Upper lobe of right lung (tissue), 1 donor: ENCODE measurements around the gene PIK3R2. TPM values are rescaled to one million over a fixed set of nuclear protein-coding genes. Genes with fewer than 3 reads are reported as not detected.

Experiments used
- ATAC-seq: fragments of 200-7000 bp; cut with Tn5 transposase; one replicate; pipeline ENCODE4 v1.9.1; 2020; ENCODE audit warnings: mild to moderate bottlenecking, moderate library complexity
- DNase-seq: peaks from one replicate; pipeline ENCODE4 v3.0.0-alpha.2; 2020
- H3K27ac ChIP-seq: fragments of 200-600 bp; one replicate; pipeline ENCODE4 v1.8.0; 2022
- H3K27me3 ChIP-seq: fragments of 200-600 bp; one replicate; pipeline ENCODE4 v1.8.0; 2022; ENCODE audit warnings: mild to moderate bottlenecking
- H3K36me3 ChIP-seq: fragments of 200-600 bp; one replicate; pipeline ENCODE4 v1.8.0; 2022
- H3K4me1 ChIP-seq: fragments of 200-600 bp; one replicate; pipeline ENCODE4 v1.8.0; 2022
- H3K4me3 ChIP-seq: fragments of 200-600 bp; one replicate; pipeline ENCODE4 v1.8.0; 2022; ENCODE audit warnings: mild to moderate bottlenecking
- H3K9me3 ChIP-seq: fragments of 200-600 bp; one replicate; pipeline ENCODE4 v1.8.0; 2022
- CTCF ChIP-seq: fragments of 200-600 bp; IDR thresholded peaks from one replicate; pipeline ENCODE4 v1.8.0; 2022; ENCODE audit warnings: antibody characterized with exemption
- intact Hi-C: fragments of 100-400 bp; cut with DNase I; formaldehyde crosslinking; loops from one replicate; pipeline ENCODE4 v1.11.0; 2022
- total RNA-seq: library from RNA; stranded (reverse); fragmentation: NEBNext Ultra II Directional; extraction: Animal tissue kit (Norgen Biotek cat#: 25700); gene quantifications from one replicate; pipeline ENCODE4 v1.2.1, GENCODE V29; 2021
- donor health status: DM: no; HTN: yes; CAD: no; lungs with severe emphysema.

Gene PIK3R2
- total RNA-seq, 1 donor from 2014 or later: 24.2 TPM

- H3K27me3 ChIP-seq: no peaks in the 10 kb centered on the region
- H3K9me3 ChIP-seq: no peaks in the 10 kb centered on the region
- H3K27ac ChIP-seq: peak overlapping the region; percentile 70
- H3K4me3 ChIP-seq: peak overlapping the region; percentile 42
- peaks cover 29% of the 10 kb centered on the region for H3K4me1 ChIP-seq
- DNase-seq (peak; percentile 89), ATAC-seq (peak; percentile 93)
- H3K36me3 ChIP-seq: peaks cover 32% of the 10 kb centered on the region
- peak; percentile 53 for TF ChIP-seq CTCF
- intact Hi-C loops: loop anchor here (10.0 kb wide), 1 partner anchor 46 kb away; no protein-coding TSS in a partner anchor
These were observed 8.1 kb downstream of the PIK3R2 start for GRCh38 chr19:18160971-18161635.

GRCh38 chr19:18161636-18162002 is 8.7 kb downstream of the PIK3R2 start:
- ATAC-seq (no peak), DNase-seq (no peak)
- H3K9me3 ChIP-seq: no peaks in the 10 kb centered on the region
- peaks cover 37% of the 10 kb centered on the region for H3K36me3 ChIP-seq
- H3K27ac ChIP-seq: no peak overlapping the region
- no peaks in the 10 kb centered on the region for H3K27me3 ChIP-seq
- H3K4me3 ChIP-seq: no peak overlapping the region
- no peak for TF ChIP-seq CTCF
- intact Hi-C loops: loop anchor here (10.0 kb wide), 1 partner anchor 47 kb away; no protein-coding TSS in a partner anchor
- H3K4me1 ChIP-seq: peaks cover 24% of the 10 kb centered on the region

GRCh38 chr19:18164072-18164471 is 11.1 kb downstream of the PIK3R2 start:
- intact Hi-C loops: loop anchor here (10.0 kb wide), 1 partner anchor 49 kb away; no protein-coding TSS in a partner anchor
- TF ChIP-seq CTCF: no peak
- ATAC-seq: no peak
- Histone ChIP-seq H3K4me3 (no peak overlapping the region), H3K9me3 (no peaks in the 10 kb centered on the region), H3K36me3 (peaks cover 47% of the 10 kb centered on the region), H3K27me3 (no peaks in the 10 kb centered on the region), H3K27ac (no peak overlapping the region), H3K4me1 (peaks cover 12% of the 10 kb centered on the region)
- DNase-seq: no peak

- TF ChIP-seq CTCF: no peak
- Histone ChIP-seq H3K36me3 (peaks cover 52% of the 10 kb centered on the region), H3K4me1 (peaks cover 7% of the 10 kb centered on the region), H3K4me3 (no peak overlapping the region), H3K27me3 (no peaks in the 10 kb centered on the region), H3K9me3 (no peaks in the 10 kb centered on the region), H3K27ac (no peak overlapping the region)
- intact Hi-C loops: loop anchor here (10.0 kb wide), 1 partner anchor 51 kb away; no protein-coding TSS in a partner anchor
- no peak for DNase-seq
- ATAC-seq: no peak
These were observed 13.0 kb downstream of the PIK3R2 start for GRCh38 chr19:18165794-18166544.

- no peak for TF ChIP-seq CTCF
- DNase-seq (no peak), ATAC-seq (no peak)
- H3K4me3 ChIP-seq: no peak overlapping the region
- no peak overlapping the region for H3K27ac ChIP-seq
- intact Hi-C loops: loop anchor here (10.0 kb wide), 1 partner anchor 52 kb away; no protein-coding TSS in a partner anchor
- H3K4me1 ChIP-seq: peaks cover 6% of the 10 kb centered on the region
- H3K27me3 ChIP-seq: no peaks in the 10 kb centered on the region
- no peaks in the 10 kb centered on the region for H3K9me3 ChIP-seq
- peaks cover 50% of the 10 kb centered on the region for H3K36me3 ChIP-seq
These were observed 14.0 kb downstream of the PIK3R2 start for GRCh38 chr19:18167011-18167410.
